DND-41 (cell line): ENCODE results near the gene TGM4.

Experiments
- ATAC-seq: fragments of 200-7000 bp; cut with Tn5 transposase; 3 replicates; pipeline ENCODE4 v1.9.1; 2021; ENCODE audit warnings: low read depth; ENCODE audit not compliant: insufficient read depth
- DNase-seq: peaks from one replicate; pipeline ENCODE4 v3.0.0-alpha.2; 2020
- H2AFZ ChIP-seq: 2 replicates; pipeline ENCODE4 v1.6.0; 2012; ENCODE audit warnings: low read depth, low read length
- H3K27ac ChIP-seq: 2 replicates; pipeline ENCODE4 v1.5.1; 2012; ENCODE audit warnings: low read length, inconsistent platforms
- H3K27me3 ChIP-seq: fragments of 200-600 bp; sonication (generic); 2 replicates; pipeline ENCODE4 v1.6.0; 2012; ENCODE audit warnings: low read length, mild to moderate bottlenecking, inconsistent platforms; ENCODE audit not compliant: insufficient read depth, poor library complexity
- H3K36me3 ChIP-seq: 2 replicates; pipeline ENCODE4 v1.5.1; 2012; ENCODE audit warnings: low read length, inconsistent platforms; ENCODE audit not compliant: insufficient read depth
- H3K4me1 ChIP-seq: 2 replicates; pipeline ENCODE4 v1.5.1; 2012; ENCODE audit warnings: mild to moderate bottlenecking, low read length; ENCODE audit not compliant: insufficient read depth
- H3K4me2 ChIP-seq: 2 replicates; pipeline ENCODE4 v1.6.0; 2012; ENCODE audit warnings: mild to moderate bottlenecking, moderate library complexity, low read length, inconsistent platforms; ENCODE audit not compliant: insufficient read depth
- H3K4me3 ChIP-seq, 2 experiments: fragments of 200-600 bp in 1 of 2; shearing (Covaris generic) in 1 of 2; 2 replicates each; pipeline ENCODE4 v1.5.1; 2012 to 2016; ENCODE audit warnings: inconsistent platforms in 2 of 2, low read length in 2 of 2, mild to moderate bottlenecking in 2 of 2, low read depth in 1 of 2, moderate library complexity in 1 of 2
- H3K79me2 ChIP-seq: 2 replicates; pipeline ENCODE4 v1.6.0; 2012; ENCODE audit warnings: low read length, inconsistent platforms; ENCODE audit not compliant: insufficient read depth
- H3K9ac ChIP-seq: 2 replicates; pipeline ENCODE4 v1.6.0; 2012; ENCODE audit warnings: low read depth, mild to moderate bottlenecking, inconsistent platforms, low read length, moderate library complexity
- H3K9me3 ChIP-seq: 2 replicates; pipeline ENCODE4 v1.5.1; 2012; ENCODE audit warnings: low read length, moderate library complexity, mild to moderate bottlenecking, inconsistent platforms; ENCODE audit not compliant: insufficient read depth, severe bottlenecking
- H4K20me1 ChIP-seq: 2 replicates; pipeline ENCODE4 v1.6.0; 2012; ENCODE audit warnings: low read length; ENCODE audit not compliant: insufficient read depth
- EZH2 ChIP-seq: IDR thresholded peaks from 3 replicates; pipeline ENCODE4 v1.6.1; 2012; ENCODE audit warnings: borderline replicate concordance, low read depth, mild to moderate bottlenecking, moderate library complexity, low read length, inconsistent platforms; ENCODE audit not compliant: severe bottlenecking
- TF ChIP-seq, protein P1 (sequence below): IDR thresholded peaks from 2 replicates; pipeline ENCODE4 v1.5.1; 2012; ENCODE audit warnings: borderline replicate concordance, low read length, moderate library complexity, mild to moderate bottlenecking; ENCODE audit not compliant: poor library complexity, severe bottlenecking; ENCODE audit errors: extremely low read depth

Gene TGM4

DNA sequence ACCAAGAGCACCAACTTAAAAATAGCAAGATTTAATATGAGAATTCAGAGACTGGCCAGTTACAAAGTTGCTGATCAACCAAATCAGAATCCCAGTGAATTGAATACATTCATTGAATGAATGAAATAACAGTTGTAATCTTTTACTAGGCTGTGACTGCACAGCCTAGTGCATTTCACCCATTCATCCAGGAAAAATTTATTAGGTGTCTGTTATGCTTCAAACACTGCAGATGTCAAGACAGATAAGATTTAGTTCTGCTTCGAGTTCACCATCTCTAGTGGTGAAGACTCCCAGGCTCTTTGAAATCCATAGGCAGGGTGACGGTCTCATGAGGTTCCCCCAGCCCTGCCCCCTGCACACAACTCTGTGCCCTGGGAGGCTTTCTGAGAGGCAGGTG is 28.9 kb downstream of the TGM4 start:
- H3K9ac ChIP-seq: no peak overlapping the region
- no peak for ATAC-seq
- H3K4me3 ChIP-seq: no peak overlapping the region
- no peaks in the 10 kb centered on the region for H3K36me3 ChIP-seq
- TF ChIP-seq, protein P1, sequence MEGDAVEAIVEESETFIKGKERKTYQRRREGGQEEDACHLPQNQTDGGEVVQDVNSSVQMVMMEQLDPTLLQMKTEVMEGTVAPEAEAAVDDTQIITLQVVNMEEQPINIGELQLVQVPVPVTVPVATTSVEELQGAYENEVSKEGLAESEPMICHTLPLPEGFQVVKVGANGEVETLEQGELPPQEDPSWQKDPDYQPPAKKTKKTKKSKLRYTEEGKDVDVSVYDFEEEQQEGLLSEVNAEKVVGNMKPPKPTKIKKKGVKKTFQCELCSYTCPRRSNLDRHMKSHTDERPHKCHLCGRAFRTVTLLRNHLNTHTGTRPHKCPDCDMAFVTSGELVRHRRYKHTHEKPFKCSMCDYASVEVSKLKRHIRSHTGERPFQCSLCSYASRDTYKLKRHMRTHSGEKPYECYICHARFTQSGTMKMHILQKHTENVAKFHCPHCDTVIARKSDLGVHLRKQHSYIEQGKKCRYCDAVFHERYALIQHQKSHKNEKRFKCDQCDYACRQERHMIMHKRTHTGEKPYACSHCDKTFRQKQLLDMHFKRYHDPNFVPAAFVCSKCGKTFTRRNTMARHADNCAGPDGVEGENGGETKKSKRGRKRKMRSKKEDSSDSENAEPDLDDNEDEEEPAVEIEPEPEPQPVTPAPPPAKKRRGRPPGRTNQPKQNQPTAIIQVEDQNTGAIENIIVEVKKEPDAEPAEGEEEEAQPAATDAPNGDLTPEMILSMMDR: no peak
- no peak for TF ChIP-seq EZH2
- H3K79me2 ChIP-seq: no peaks in the 10 kb centered on the region
- H3K27me3 ChIP-seq: no peaks in the 10 kb centered on the region
- no peak overlapping the region for H3K27ac ChIP-seq
- no peak for DNase-seq
- no peaks in the 10 kb centered on the region for H3K4me1 ChIP-seq
- H4K20me1 ChIP-seq: no peaks in the 10 kb centered on the region
- no peaks in the 10 kb centered on the region for H3K9me3 ChIP-seq
- no peak overlapping the region for H3K4me2 ChIP-seq
- no peak overlapping the region for H2AFZ ChIP-seq

DNA sequence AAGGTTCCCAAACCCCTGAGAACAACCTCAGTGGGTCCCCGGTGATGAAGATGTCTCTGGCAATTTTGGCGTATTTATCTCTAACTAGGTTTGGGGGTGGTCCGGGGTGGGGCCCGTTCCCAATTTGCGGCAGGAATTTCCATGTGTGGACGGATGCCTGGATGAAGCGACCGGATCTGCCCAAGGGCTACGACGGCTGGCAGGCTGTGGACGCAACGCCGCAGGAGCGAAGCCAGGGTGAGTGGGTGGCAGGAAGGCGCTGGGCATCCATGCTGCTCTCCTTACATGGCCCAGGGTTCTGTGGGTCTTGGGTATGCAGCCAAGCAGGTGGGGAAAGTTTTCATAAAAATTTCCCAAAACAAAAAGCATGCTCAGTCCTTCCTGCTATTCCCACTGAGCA is 29.3 kb downstream of the TGM4 start:
- DNase-seq (no peak), ATAC-seq (no peak)
- Histone ChIP-seq H3K27ac (no peak overlapping the region), H3K4me2 (no peak overlapping the region), H3K27me3 (no peaks in the 10 kb centered on the region), H3K36me3 (no peaks in the 10 kb centered on the region), H3K9me3 (no peaks in the 10 kb centered on the region), H3K79me2 (no peaks in the 10 kb centered on the region), H3K9ac (no peak overlapping the region), H2AFZ (no peak overlapping the region), H3K4me1 (no peaks in the 10 kb centered on the region), H3K4me3 (no peak overlapping the region), H4K20me1 (no peaks in the 10 kb centered on the region)
- TF ChIP-seq, protein P1: no peak
- no peak for TF ChIP-seq EZH2

DNA sequence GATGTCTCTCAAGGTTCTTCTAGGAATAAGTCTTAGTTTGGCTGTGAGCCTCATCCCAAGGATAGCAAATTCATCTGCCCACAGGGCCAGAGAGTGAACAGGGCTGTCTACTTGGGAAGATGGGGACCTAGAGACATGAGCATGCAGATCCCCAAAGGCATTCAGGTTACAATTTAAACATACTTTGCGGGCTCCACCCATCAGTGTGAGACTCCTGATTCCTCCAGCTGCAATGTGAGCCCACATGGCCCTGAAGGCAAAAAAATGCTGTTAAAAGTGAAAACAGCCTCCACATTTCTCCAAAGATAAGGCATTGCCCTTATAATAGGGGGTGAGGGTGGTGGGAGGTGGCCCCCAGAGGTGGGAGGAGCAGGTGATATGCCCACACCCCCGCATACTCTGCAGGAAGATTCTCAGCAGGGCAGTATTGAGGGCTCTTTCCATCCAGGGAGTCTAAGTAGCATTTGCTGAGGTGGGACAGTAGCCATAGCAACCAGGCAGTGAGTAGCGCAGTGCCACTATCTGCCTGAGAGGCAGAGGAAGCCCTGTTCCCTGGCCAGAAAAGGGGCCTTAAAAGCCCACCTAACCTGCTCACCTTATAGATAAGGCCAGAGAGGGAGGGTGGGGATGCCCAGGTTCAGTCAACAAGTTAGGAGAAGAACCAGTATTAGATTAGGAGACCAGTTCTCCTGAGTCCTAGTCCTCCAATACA is 31.2 kb downstream of the TGM4 start:
- no peak overlapping the region for H3K4me2 ChIP-seq
- H3K4me1 ChIP-seq: no peaks in the 10 kb centered on the region
- TF ChIP-seq, protein P1: no peak
- TF ChIP-seq EZH2: no peak
- no peak overlapping the region for H2AFZ ChIP-seq
- H4K20me1 ChIP-seq: no peaks in the 10 kb centered on the region
- no peak overlapping the region for H3K27ac ChIP-seq
- H3K9me3 ChIP-seq: no peaks in the 10 kb centered on the region
- H3K4me3 ChIP-seq: no peak overlapping the region
- no peak; the same call in 2 of the 3 replicates for ATAC-seq
- H3K27me3 ChIP-seq: no peaks in the 10 kb centered on the region
- H3K79me2 ChIP-seq: no peaks in the 10 kb centered on the region
- DNase-seq: no peak
- no peak overlapping the region for H3K9ac ChIP-seq
- H3K36me3 ChIP-seq: no peaks in the 10 kb centered on the region

DNA sequence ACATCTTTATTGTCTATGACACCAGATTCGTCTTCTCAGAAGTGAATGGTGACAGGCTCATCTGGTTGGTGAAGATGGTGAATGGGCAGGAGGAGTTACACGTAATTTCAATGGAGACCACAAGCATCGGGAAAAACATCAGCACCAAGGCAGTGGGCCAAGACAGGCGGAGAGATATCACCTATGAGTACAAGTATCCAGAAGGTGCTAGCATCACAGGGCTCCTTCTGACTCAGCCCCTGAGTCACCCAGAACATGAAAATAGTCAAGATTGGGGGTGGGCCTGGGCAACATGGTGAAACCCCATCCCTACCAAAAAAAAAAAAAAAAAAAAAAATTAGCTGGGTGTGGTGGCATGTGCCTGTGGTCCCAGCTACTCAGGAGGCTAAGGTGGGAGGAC is 32.6 kb downstream of the TGM4 start:
- no peak for ATAC-seq
- TF ChIP-seq, protein P1: no peak
- TF ChIP-seq EZH2: no peak
- H3K4me3 ChIP-seq: no peak overlapping the region

More for the DNA sequence above, 32.6 kb downstream of the TGM4 start:
- Histone ChIP-seq H3K27ac (no peak overlapping the region), H3K4me2 (no peak overlapping the region), H4K20me1 (no peaks in the 10 kb centered on the region), H3K27me3 (no peaks in the 10 kb centered on the region), H3K79me2 (no peaks in the 10 kb centered on the region), H3K9ac (no peak overlapping the region), H3K36me3 (no peaks in the 10 kb centered on the region), H3K4me1 (no peaks in the 10 kb centered on the region), H3K9me3 (no peaks in the 10 kb centered on the region), H2AFZ (no peak overlapping the region)
- no peak for DNase-seq
